Calu3 (cell line): Measurements from ENCODE around the gene GPBP1L1. TPM values are rescaled to one million over a fixed set of nuclear protein-coding genes. Genes with fewer than 3 reads are reported as not detected.

Source experiments
- BruUV-seq: library from RNA; stranded (reverse); fragments of 400-500 nt; replicated peaks from 2 replicates; lab custom pipeline; 2021; lab: Mats Ljungman, UMichigan
- CTCF ChIA-PET: fragments of 300-600 bp; sonication (Branson Sonifier 250); formaldehyde crosslinking; loops from one replicate; lab custom pipeline; 2022; ENCODE audit warnings: antibody characterized with exemption; lab: Charles Lee
- DNase-seq: peaks from one replicate; pipeline ENCODE4 v3.0.0; 2022
- H3K27ac Mint-ChIP-seq: one replicate; pipeline ENCODE4 v1.8.0; 2022; ENCODE audit warnings: mixed read lengths; ENCODE audit not compliant: unreplicated experiment
- H3K27me3 Mint-ChIP-seq: one replicate; pipeline ENCODE4 v1.8.0; 2022; ENCODE audit warnings: mixed read lengths; ENCODE audit not compliant: unreplicated experiment
- H3K36me3 Mint-ChIP-seq: one replicate; pipeline ENCODE4 v1.8.0; 2022; ENCODE audit warnings: mild to moderate bottlenecking, moderate library complexity, mixed read lengths; ENCODE audit not compliant: insufficient read depth, unreplicated experiment
- H3K4me1 Mint-ChIP-seq: one replicate; pipeline ENCODE4 v1.8.0; 2022; ENCODE audit warnings: mild to moderate bottlenecking, low read depth, mixed read lengths; ENCODE audit not compliant: unreplicated experiment
- H3K4me3 Mint-ChIP-seq: one replicate; pipeline ENCODE4 v1.8.0; 2022; ENCODE audit warnings: mild to moderate bottlenecking, low read depth, moderate library complexity, mixed read lengths; ENCODE audit not compliant: unreplicated experiment
- H3K9me3 Mint-ChIP-seq: one replicate; pipeline ENCODE4 v1.8.0; 2022; ENCODE audit warnings: low read depth, mixed read lengths; ENCODE audit not compliant: unreplicated experiment
- CTCF ChIP-seq: fragments of 200-600 bp; IDR thresholded peaks from one replicate; pipeline ENCODE4 v1.8.0; 2022; ENCODE audit warnings: antibody characterized with exemption; ENCODE audit not compliant: unreplicated experiment
- intact Hi-C: fragments of 100-400 bp; cut with micrococcal nuclease; formaldehyde crosslinking; loops from one replicate; pipeline ENCODE4 v1.10.0; 2022; ENCODE audit not compliant: unreplicated experiment
- total RNA-seq: library from RNA; stranded (reverse); gene quantifications from 2 replicates; pipeline ENCODE4 v1.2.3, GENCODE V29; 2022

Gene GPBP1L1
- total RNA-seq, 1 experiment from 2014 or later: 117 TPM

DNA sequence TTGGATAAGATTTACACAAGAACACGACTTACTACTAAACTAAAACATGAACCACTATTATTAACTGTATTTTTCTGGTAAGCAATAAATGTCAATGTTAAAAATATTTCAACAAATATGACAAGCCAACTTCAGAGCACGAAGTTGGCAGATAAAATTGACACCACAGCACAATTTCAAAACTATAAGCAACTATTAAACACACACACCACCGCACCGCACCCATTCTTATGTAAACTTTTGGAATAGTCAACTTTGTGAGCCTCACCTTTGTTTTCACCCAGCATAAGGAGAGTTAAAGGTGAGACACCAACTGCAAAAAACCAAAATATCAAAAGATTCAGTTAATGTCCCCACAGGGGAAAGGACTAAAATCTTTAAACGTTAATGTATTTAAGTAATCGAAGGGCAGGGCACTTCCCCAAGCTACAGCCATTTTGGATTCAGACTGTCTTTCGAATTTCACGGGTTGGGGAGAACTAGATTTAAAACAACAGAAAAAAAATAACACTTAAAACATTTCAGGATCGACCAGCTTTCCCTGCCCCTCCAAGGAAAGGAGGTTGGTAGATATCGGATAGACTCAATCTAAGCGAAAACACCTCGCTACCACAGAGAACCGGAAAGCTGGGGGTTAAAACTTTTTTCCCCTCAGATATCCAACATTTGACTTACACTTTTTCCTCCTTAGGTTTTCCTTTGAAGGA, 872 bp downstream of the GPBP1L1 start:
- no peaks in the 10 kb centered on the region for H3K9me3 Mint-ChIP-seq
- intact Hi-C loops: loop anchor here (2.0 to 10.0 kb wide), 3 partner anchors 37 to 1639 kb away; no protein-coding TSS in a partner anchor
- peak overlapping the region; percentile 89 for H3K4me3 Mint-ChIP-seq
- no peak for TF ChIP-seq CTCF
- DNase-seq: no peak
- no TSS peak for BruUV-seq
- peak overlapping the region; percentile 80 for H3K27ac Mint-ChIP-seq
- CTCF ChIA-PET: interaction anchor here (0.6 to 1.3 kb wide), 6 partner anchors 11 to 378 kb away, joined by 3 to 10 read pairs (median 3); no protein-coding TSS in a partner anchor
- peaks cover 53% of the 10 kb centered on the region for H3K36me3 Mint-ChIP-seq
- no peaks in the 10 kb centered on the region for H3K27me3 Mint-ChIP-seq
- peaks cover 17% of the 10 kb centered on the region for H3K4me1 Mint-ChIP-seq

DNA sequence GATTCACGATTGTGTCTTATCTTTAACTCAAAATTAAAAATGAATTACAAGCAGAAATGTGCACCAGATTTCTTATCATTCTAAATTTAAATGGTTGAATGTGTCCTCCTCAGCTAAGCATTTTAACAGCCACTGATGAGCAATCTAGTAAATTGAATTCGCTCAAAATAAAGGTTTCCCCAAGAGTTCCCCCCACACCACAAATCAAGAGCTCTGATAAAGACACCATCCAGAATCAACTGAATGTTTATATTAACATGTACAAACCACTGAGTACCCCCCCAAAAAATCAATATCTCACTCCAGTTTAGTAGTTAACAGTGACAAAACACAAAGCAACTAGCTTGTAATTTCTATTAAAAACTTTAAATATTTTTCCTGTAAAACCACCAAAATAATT, 1.9 kb downstream of the GPBP1L1 start:
- BruUV-seq: TSS peak; percentile 31
- no peak for DNase-seq

DNA sequence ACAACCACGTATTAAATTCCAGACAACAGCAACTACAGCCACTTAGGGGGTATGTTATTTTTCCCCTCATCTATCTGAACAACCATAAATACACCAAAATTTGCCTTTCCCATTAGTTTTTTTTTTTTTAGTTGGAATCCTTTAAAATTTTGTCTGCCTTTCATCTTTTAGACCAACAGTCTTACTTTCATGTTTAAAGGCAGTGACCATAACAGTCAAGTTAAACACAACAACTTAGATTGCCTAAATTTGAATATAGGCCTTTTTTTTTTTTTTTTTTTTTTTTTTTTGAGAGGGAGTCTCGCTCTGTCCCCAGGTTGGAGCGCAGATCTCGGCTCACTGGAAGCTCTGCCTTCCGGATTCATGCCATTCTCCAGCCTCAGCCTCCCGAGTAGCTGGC, 3.4 kb downstream of the GPBP1L1 start:
- peaks cover 40% of the 10 kb centered on the region for H3K36me3 Mint-ChIP-seq
- intact Hi-C loops: loop anchor here (10.0 kb wide), 1 partner anchor 1642 kb away; no protein-coding TSS in a partner anchor
- no peak overlapping the region for H3K27ac Mint-ChIP-seq
- no peak for DNase-seq
- no peak for TF ChIP-seq CTCF
- no TSS peak for BruUV-seq
- H3K4me1 Mint-ChIP-seq: peaks cover 33% of the 10 kb centered on the region
- CTCF ChIA-PET: no interaction called here
- H3K9me3 Mint-ChIP-seq: no peaks in the 10 kb centered on the region
- H3K27me3 Mint-ChIP-seq: no peaks in the 10 kb centered on the region
- no peak overlapping the region for H3K4me3 Mint-ChIP-seq

More for the DNA sequence above, 1.9 kb downstream of the GPBP1L1 start:
- Mint-ChIP-seq H3K27me3 (no peaks in the 10 kb centered on the region), H3K4me3 (peak overlapping the region; percentile 89), H3K9me3 (no peaks in the 10 kb centered on the region), H3K4me1 (peaks cover 22% of the 10 kb centered on the region), H3K36me3 (peaks cover 52% of the 10 kb centered on the region), H3K27ac (peak overlapping the region; percentile 80)
- no peak for TF ChIP-seq CTCF
- intact Hi-C loops: loop anchor here (2.0 to 10.0 kb wide), 2 partner anchors 36 to 1640 kb away; no protein-coding TSS in a partner anchor
- CTCF ChIA-PET: no interaction called here

- Mint-ChIP-seq H3K36me3 (peaks cover 2% of the 10 kb centered on the region), H3K9me3 (no peaks in the 10 kb centered on the region), H3K27ac (peak overlapping the region; percentile 17), H3K4me1 (peaks cover 38% of the 10 kb centered on the region), H3K27me3 (no peaks in the 10 kb centered on the region), H3K4me3 (no peak overlapping the region)
- BruUV-seq: no TSS peak
- TF ChIP-seq CTCF: no peak
- intact Hi-C loops: no loop called here
- peak; percentile 4 for DNase-seq
- CTCF ChIA-PET: interaction anchor here (0.7 kb wide), 1 partner anchor 35 kb away, joined by 3 read pairs; no protein-coding TSS in a partner anchor
Observed at GRCh38 chr1:45679123-45679522, 7.2 kb downstream of the GPBP1L1 start.
